ENCODE results near the gene PDE9A.

GRCh38 chr21:42645211-42646075 is 8.0 kb upstream of the PDE9A start:
- TF ChIP-seq POLR2AphosphoS5 (IDR thresholded peaks at IDR 0.05; ENCODE audit: low read depth) = no peak
- no peak for TF ChIP-seq CTCF (IDR thresholded peaks at IDR 0.05; ENCODE audit: insufficient read depth, low read length)
